Heart left ventricle (tissue), 13 donors: Measurements from ENCODE around the gene PRDX5.
A peak's percentile ranks its signal among the peaks of the same experiment; 100 is the strongest.

Experiments used
- POLR2A ChIP-seq, 2 donors: fragments of 450-650 bp; IDR thresholded peaks; one replicate each; pipeline ENCODE4 v1.6.1; 2017; ENCODE audit warnings: antibody characterized with exemption in 2 of 2, mild to moderate bottlenecking in 2 of 2, moderate library complexity in 2 of 2
- TF ChIP-seq, protein P1 (sequence below), 12 donors: fragments of 200-600 bp; sonication (generic) in 4 of 12; IDR thresholded peaks; one replicate each; pipeline versions ENCODE4 v1.5.0 to v1.8.0; 2018 to 2022; ENCODE audit warnings: antibody characterized with exemption in 12 of 12, mild to moderate bottlenecking in 5 of 12
- donor health status: ischemic (EF 13 %, LVEDD 7.1; RV severe dilation, severe dysfunction).
- donor health status: DM: no; HTN: yes; CAD: no.
- donor health status: DM: no; HTN: no; CAD: no.
- donor health status: ischemic (EF 25% LVEDD 6.9; RV normal size, moderate dysfunction).
- donor health status: ischemic (EF 25% LVEDD 5.7; RV mildly dilated, moderate dysfunction).
- donor health status: ischemic (EF 35%, LVEDD 5.7; RV mildly dilated, moderate dysfunction).
- donor health status: nonischemic (EF 11% LVEDD 7.7; RV severe dilation, severe dysfunction).
- donor health status: DM: yes; HTN: yes; CAD: no.
- donor health status: PGD.
- donor health status: ischemic (EF 29% LVEDD 5.4; RV normal size, mild dysfunction).
- donor health status: nonischemic (EF 23%, LVEDD 6.1; RV moderate dilation, normal function).

DNA sequence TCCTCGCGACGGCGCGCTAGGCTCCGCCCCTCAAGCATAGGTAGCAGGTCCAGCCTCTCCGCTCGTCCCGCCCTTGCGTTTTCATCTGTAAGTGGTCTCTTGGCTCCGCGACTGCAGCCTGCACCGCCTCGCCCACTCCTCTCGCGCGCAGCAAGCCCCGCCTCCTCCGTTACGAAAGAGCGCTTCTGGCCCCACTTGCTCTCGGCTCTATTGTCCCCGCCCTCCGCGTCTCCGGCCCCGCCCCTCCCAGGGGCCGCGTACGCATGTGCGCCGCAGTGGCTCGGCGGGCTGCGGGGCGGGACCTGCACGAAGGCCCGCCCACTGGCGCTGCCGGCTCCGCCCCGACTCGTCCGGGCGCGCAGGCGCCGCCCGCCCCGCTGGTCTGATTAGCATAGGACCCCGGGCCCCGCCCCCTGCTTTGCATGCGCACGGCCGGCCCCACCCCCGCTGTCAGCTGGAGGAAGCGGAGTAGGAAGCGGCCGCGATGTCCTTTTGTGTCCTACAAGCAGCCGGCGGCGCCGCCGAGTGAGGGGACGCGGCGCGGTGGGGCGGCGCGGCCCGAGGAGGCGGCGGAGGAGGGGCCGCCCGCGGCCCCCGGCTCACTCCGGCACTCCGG is 12.7 kb upstream of the PRDX5 start, which contains the start of gene ESRRA:
- TF ChIP-seq, protein P1, sequence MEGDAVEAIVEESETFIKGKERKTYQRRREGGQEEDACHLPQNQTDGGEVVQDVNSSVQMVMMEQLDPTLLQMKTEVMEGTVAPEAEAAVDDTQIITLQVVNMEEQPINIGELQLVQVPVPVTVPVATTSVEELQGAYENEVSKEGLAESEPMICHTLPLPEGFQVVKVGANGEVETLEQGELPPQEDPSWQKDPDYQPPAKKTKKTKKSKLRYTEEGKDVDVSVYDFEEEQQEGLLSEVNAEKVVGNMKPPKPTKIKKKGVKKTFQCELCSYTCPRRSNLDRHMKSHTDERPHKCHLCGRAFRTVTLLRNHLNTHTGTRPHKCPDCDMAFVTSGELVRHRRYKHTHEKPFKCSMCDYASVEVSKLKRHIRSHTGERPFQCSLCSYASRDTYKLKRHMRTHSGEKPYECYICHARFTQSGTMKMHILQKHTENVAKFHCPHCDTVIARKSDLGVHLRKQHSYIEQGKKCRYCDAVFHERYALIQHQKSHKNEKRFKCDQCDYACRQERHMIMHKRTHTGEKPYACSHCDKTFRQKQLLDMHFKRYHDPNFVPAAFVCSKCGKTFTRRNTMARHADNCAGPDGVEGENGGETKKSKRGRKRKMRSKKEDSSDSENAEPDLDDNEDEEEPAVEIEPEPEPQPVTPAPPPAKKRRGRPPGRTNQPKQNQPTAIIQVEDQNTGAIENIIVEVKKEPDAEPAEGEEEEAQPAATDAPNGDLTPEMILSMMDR (IDR thresholded peaks at IDR 0.05) = no peak
- TF ChIP-seq POLR2A (IDR thresholded peaks at IDR 0.05) = peak; percentile 69 to 74
